ENCODE data around the gene MMP12. TPM values are rescaled to one million over a fixed set of nuclear protein-coding genes. Genes with fewer than 3 reads are reported as not detected.

The MMP12 gene
- total RNA-seq, 1 experiment from 2014 or later = not detected

- no peak for TF ChIP-seq CTCF (IDR thresholded peaks at IDR 0.05; ENCODE audit: unreplicated experiment)
- intact Hi-C loops (cut with micrococcal nuclease; ENCODE audit: unreplicated experiment) = no loop called here
- peaks cover 44% of the 10 kb centered on the region for H3K4me1 Mint-ChIP-seq (ENCODE audit: low read depth, unreplicated experiment)
- H3K27me3 Mint-ChIP-seq (ENCODE audit: unreplicated experiment) = peaks cover 12% of the 10 kb centered on the region
- H3K36me3 Mint-ChIP-seq (ENCODE audit: insufficient read depth, unreplicated experiment) = peaks cover 6% of the 10 kb centered on the region
- no peaks in the 10 kb centered on the region for H3K9me3 Mint-ChIP-seq (ENCODE audit: low read depth, unreplicated experiment)
- CTCF ChIA-PET = no interaction called here
- no peak overlapping the region for H3K4me3 Mint-ChIP-seq (ENCODE audit: low read depth, unreplicated experiment)
- BruUV-seq (replicated peaks) = no TSS peak
- no peak for DNase-seq
- no peak overlapping the region for H3K27ac Mint-ChIP-seq (ENCODE audit: unreplicated experiment)
These were observed 41.1 kb downstream of the MMP12 start for GRCh38 chr11:102833731-102834130.

- no peak for TF ChIP-seq CTCF (IDR thresholded peaks at IDR 0.05; ENCODE audit: unreplicated experiment)
- no peak overlapping the region for H3K27ac Mint-ChIP-seq (ENCODE audit: unreplicated experiment)
- no TSS peak for BruUV-seq (replicated peaks)
- no peak for DNase-seq
- H3K36me3 Mint-ChIP-seq (ENCODE audit: insufficient read depth, unreplicated experiment) = peaks cover 6% of the 10 kb centered on the region
- intact Hi-C loops (cut with micrococcal nuclease; ENCODE audit: unreplicated experiment) = no loop called here
- H3K27me3 Mint-ChIP-seq (ENCODE audit: unreplicated experiment) = peaks cover 12% of the 10 kb centered on the region
- CTCF ChIA-PET = no interaction called here
- H3K9me3 Mint-ChIP-seq (ENCODE audit: low read depth, unreplicated experiment) = no peaks in the 10 kb centered on the region
- H3K4me3 Mint-ChIP-seq (ENCODE audit: low read depth, unreplicated experiment) = no peak overlapping the region
- peaks cover 36% of the 10 kb centered on the region for H3K4me1 Mint-ChIP-seq (ENCODE audit: low read depth, unreplicated experiment)
These were observed 42.2 kb downstream of the MMP12 start for GRCh38 chr11:102832612-102833011.

GRCh38 chr11:102831489-102832440 lies 43.0 kb downstream of the MMP12 start:
- CTCF ChIA-PET = interaction anchor here (1.3 kb wide), 4 partner anchors 83 to 109 kb away, joined by 4 to 11 read pairs (median 8); no protein-coding TSS in a partner anchor
- no TSS peak for BruUV-seq (replicated peaks)
- Mint-ChIP-seq H3K4me3 (ENCODE audit: low read depth, unreplicated experiment) (peak overlapping the region; percentile 72), H3K27ac (ENCODE audit: unreplicated experiment) (no peak overlapping the region), H3K36me3 (ENCODE audit: insufficient read depth, unreplicated experiment) (peaks cover 6% of the 10 kb centered on the region), H3K4me1 (ENCODE audit: low read depth, unreplicated experiment) (peaks cover 34% of the 10 kb centered on the region), H3K9me3 (ENCODE audit: low read depth, unreplicated experiment) (no peaks in the 10 kb centered on the region), H3K27me3 (ENCODE audit: unreplicated experiment) (peaks cover 12% of the 10 kb centered on the region)
- intact Hi-C loops (cut with micrococcal nuclease; ENCODE audit: unreplicated experiment) = loop anchor here (1.0 to 2.0 kb wide), 4 partner anchors 21 to 224 kb away; no protein-coding TSS in a partner anchor
- TF ChIP-seq CTCF (IDR thresholded peaks at IDR 0.05; ENCODE audit: unreplicated experiment) = peak; percentile 57
- DNase-seq = peak; percentile 79

- CTCF ChIA-PET = interaction anchor here (1.3 kb wide), 4 partner anchors 83 to 110 kb away, joined by 4 to 11 read pairs (median 8); no protein-coding TSS in a partner anchor
- Mint-ChIP-seq H3K27me3 (ENCODE audit: unreplicated experiment) (peaks cover 12% of the 10 kb centered on the region), H3K4me3 (ENCODE audit: low read depth, unreplicated experiment) (peak overlapping the region; percentile 72), H3K36me3 (ENCODE audit: insufficient read depth, unreplicated experiment) (peaks cover 6% of the 10 kb centered on the region), H3K27ac (ENCODE audit: unreplicated experiment) (no peak overlapping the region), H3K4me1 (ENCODE audit: low read depth, unreplicated experiment) (peaks cover 27% of the 10 kb centered on the region), H3K9me3 (ENCODE audit: low read depth, unreplicated experiment) (no peaks in the 10 kb centered on the region)
- no peak for DNase-seq
- no peak for TF ChIP-seq CTCF (IDR thresholded peaks at IDR 0.05; ENCODE audit: unreplicated experiment)
- intact Hi-C loops (cut with micrococcal nuclease; ENCODE audit: unreplicated experiment) = loop anchor here (1.0 to 2.0 kb wide), 4 partner anchors 20 to 224 kb away; no protein-coding TSS in a partner anchor
- no TSS peak for BruUV-seq (replicated peaks)
These were observed 43.7 kb downstream of the MMP12 start for GRCh38 chr11:102831128-102831488.

Measured in Calu3 (cell line).